GM23248 (cell line): ENCODE measurements around the gene IKZF3.

Source experiments
- EZH2 ChIP-seq: fragments of 200-600 bp; sonication (generic); IDR thresholded peaks from 2 replicates; pipeline ENCODE4 v1.6.1; 2018; ENCODE audit warnings: antibody characterized with exemption, mild to moderate bottlenecking; ENCODE audit not compliant: insufficient read depth, poor library complexity, severe bottlenecking
- EZH2phosphoT487 ChIP-seq: fragments of 200-600 bp; sonication (generic); IDR thresholded peaks from 2 replicates; pipeline ENCODE4 v1.6.1; 2018; ENCODE audit warnings: antibody characterized with exemption, moderate library complexity, mild to moderate bottlenecking, low read depth; ENCODE audit not compliant: insufficient read depth

- no peak for TF ChIP-seq EZH2phosphoT487
- no peak for TF ChIP-seq EZH2
Measured at GRCh38 chr17:39866013-39866730, 2.1 kb upstream of the IKZF3 start.
